Esophagus squamous epithelium (tissue), 4 donors: ENCODE results near the gene C16orf74.

ENCODE experiments used
- CTCF ChIP-seq, 6 experiments: fragments of 450-650 bp in 4 of 6; fragments of 200-600 bp in 2 of 6; sonication (generic) in 2 of 6; IDR thresholded peaks; one replicate each; pipeline ENCODE4 v1.5.1; 2016 to 2019; ENCODE audit warnings: antibody characterized with exemption in 6 of 6, mild to moderate bottlenecking in 4 of 6, moderate library complexity in 4 of 6
- POLR2A ChIP-seq, 4 donors: fragments of 450-650 bp; IDR thresholded peaks; one replicate each; pipeline ENCODE4 v1.6.1; 2017; ENCODE audit warnings: antibody characterized with exemption in 4 of 4, mild to moderate bottlenecking in 4 of 4, moderate library complexity in 3 of 4

GRCh38 chr16:85729452-85730185 is 21.3 kb downstream of the C16orf74 start:
- no peak for TF ChIP-seq CTCF (IDR thresholded peaks at IDR 0.05)
- TF ChIP-seq POLR2A (IDR thresholded peaks at IDR 0.05) = no peak
